GM21717 (cell line): ENCODE results near the gene RFNG.

Experiments
- ATAC-seq: cut with Tn5 transposase; IDR thresholded peaks from one replicate; pipeline ENCODE4 v1.9.1; 2021; ENCODE audit warnings: mild to moderate bottlenecking, moderate library complexity; ENCODE audit not compliant: unreplicated experiment

The RFNG gene

GRCh38 chr17:82089723-82090548 is 38.3 kb upstream of the RFNG start:
- no peak for ATAC-seq

GRCh38 chr17:82088838-82089722 is 37.5 kb upstream of the RFNG start:
- ATAC-seq, result no peak

DNA sequence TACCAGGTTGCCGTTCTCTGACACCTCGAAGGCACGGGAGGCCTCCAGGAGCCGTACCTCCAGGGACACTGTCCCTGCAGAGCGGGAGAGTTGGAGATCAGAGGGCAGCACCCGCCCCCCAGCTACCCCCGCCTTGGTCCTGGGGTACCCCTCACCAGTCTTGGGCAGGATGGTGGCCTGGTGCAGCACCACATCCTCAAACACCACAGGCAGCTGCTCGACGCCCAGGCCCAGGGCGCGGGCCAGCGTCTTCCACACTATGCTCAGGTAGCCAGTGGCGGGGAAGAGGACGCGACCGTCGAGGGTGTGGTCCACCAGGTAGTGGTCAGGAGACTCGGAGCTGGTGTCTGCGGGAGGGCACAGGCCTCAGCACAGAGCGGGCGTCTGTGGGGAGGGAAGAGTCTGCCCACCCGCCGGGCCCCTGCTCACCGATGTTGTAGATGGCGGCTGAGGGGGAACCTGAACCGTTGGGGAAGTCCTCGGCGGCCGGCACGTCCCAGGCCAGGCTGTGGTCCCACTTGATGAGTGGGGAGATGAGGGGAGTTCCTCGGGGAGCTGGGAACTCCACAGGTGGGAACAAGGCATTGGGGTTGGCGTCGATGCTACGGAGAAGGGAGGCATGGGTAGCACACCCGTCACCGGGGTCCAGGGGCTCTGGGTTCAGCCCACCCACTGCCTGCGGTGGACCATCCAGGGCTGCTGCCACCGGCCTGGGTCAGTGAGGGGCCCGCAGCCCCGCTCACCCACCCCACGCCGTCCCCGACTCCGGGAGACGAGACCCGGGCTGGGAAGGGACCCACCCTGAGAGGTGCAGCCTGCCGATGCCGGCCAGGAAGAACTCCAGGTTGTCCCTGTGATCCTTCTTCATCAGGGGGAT is 36.6 kb upstream of the RFNG start:
- ATAC-seq, result no peak

GRCh38 chr17:82086941-82087906 is 35.6 kb upstream of the RFNG start:
- no peak for ATAC-seq

DNA sequence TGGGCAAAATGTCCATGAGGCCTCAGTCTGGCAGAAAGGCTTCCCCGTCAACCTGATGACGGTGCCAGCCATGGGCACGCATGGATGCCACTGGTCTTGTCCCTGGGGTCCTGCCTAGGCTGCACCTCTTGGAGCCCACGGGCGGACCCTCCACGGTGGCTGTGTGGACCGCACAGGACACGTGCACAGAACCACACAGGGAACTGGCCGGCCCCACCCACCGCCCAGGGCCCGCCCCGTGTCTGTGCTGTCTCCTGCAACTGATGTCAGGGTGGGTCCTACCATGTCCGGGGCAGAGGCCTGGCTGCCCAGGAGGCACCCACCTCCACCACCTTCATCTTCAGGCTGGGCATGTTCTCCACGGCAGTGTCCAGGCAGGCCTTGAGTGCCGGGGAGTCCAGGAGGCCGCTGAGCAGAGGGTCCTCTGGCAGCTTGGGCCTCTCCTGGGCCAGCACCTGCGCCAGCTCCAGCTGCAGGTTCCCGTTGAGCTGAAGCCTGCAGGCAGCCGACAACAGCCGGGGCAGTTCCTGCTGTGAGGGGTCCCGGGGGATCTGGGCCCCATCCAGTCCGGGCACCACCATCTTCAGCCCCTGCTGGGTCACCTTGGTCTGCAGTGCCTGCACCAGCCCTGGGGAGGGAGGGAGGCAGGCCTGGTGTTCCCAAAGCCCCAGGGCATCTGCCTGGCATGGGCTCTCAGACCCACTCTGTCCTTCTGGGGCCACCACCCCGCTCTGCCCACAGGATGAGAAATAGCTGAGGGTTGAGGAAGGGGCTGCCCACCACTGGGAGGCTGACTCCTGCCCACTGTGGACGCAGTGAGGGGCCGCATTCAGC is 34.5 kb upstream of the RFNG start:
- ATAC-seq, result no peak

- ATAC-seq, result no peak
These were observed 33.6 kb upstream of the RFNG start for GRCh38 chr17:82085031-82085861.

DNA sequence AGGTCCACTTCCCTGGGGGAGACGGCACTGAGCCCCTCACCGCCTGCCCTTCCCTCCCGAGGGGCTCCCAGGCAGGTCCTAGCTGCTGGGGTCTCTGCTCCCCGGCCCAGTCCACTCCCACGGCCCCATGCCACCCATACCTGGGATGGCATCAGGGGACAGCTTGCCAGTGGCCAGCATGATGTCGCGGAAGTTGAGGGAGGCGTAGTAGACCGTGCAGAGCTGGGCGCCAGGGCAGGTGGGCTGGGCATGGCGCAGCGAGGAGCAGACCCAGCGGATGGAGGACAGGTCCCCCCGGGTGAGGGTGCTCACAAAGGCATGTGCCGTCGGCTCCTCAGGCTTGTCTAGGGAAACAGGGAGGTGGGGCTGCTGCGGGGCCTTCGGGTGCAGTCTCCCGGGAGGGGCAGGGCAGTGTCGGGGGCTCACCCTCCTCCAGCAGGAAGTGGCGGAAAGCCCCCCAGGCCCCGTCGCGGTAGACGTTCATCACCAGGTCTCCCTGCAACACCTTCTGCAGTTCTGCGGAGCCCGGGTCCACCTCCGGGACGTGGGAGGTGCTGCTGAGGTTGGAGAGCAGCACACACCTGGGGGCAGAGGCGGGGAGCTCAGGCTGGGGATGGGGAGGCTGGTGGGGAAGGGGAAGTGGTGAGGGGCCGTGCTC is 32.9 kb upstream of the RFNG start:
- no peak for ATAC-seq

DNA sequence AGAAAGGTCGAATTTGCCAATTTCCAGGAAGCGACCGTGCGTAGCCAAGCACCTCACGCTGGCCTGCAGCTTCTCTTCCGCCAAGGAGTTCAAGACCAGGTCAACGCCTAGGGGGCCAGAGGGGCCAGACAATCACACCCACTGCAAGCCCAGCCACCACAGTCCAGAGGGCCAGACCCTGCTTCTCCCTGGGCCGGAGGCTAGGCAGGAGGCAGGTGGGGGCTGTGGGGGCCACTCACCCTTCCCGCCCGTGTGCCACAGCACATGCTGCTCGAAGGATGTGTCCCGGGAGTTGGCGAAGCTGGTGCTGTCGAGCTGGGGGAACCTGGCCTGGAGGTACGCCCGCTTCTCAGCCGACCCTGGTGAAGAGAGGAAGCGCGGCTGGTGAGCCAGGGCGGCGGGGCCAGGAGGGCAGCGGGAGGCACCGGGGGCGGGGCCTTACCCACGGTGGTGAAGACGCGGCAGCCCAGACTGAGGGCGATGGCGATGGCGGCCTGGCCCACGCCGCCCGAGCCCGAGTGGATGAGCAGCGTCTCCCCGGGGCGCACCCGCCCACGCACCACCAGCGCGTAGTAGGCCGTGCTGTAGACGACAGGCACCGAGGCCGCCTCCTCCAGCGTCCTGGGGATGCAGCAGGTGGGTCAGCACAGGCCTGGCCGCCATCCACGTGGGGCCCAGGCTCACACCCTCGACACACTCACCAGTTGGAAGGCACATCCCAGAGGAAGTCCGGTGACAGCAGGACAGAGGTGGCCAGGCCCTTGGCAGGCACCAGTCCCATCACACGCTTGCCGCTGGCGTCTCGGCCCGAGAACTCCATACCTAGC is 32.1 kb upstream of the RFNG start:
- no peak for ATAC-seq

- ATAC-seq, result no peak
These were observed 31.4 kb upstream of the RFNG start for GRCh38 chr17:82083009-82083408.

- ATAC-seq, result no peak
These were observed 30.8 kb upstream of the RFNG start for GRCh38 chr17:82082456-82082855.

GRCh38 chr17:82081966-82082365 is 30.4 kb upstream of the RFNG start:
- ATAC-seq, result no peak

GRCh38 chr17:82081546-82081945 is 29.9 kb upstream of the RFNG start:
- no peak for ATAC-seq

- no peak for ATAC-seq
These were observed 29.3 kb upstream of the RFNG start for GRCh38 chr17:82080789-82081464.

DNA sequence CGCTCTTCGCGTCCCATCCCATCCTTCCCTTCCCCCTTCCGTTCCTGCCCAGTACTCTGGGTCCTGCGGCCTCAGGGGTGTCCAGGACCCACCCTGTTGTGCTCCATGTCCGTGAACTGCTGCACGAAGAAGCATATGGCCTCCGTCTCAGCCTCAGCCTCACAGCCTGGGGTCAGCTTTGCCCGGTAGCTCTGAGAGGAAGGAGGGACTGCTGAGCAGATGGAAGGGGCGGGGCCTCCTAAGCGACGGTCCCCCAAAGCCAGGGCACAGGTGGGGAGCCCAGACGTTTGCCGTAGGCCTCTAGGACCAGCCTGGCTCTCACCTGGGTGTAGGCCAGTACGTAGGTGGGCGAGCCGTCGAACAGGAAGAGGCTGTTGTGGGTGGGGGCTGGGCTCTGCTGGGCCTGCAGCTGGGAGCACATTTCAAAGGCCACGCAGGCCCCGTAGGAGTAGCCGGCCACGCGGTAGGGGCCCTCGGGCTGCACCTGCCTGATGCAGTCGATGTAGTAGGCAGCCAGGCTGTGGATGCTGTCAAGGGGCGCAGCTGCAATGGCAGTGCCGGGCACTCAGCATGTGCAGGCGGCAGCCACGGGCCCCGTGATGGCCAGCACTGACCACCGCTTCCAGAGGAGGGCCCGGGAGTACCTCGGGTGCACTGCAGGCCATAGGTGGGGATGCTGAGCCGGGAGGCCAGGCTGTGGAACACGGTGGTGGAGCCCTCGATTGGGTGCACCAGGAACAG is 28.6 kb upstream of the RFNG start:
- ATAC-seq, result no peak

DNA sequence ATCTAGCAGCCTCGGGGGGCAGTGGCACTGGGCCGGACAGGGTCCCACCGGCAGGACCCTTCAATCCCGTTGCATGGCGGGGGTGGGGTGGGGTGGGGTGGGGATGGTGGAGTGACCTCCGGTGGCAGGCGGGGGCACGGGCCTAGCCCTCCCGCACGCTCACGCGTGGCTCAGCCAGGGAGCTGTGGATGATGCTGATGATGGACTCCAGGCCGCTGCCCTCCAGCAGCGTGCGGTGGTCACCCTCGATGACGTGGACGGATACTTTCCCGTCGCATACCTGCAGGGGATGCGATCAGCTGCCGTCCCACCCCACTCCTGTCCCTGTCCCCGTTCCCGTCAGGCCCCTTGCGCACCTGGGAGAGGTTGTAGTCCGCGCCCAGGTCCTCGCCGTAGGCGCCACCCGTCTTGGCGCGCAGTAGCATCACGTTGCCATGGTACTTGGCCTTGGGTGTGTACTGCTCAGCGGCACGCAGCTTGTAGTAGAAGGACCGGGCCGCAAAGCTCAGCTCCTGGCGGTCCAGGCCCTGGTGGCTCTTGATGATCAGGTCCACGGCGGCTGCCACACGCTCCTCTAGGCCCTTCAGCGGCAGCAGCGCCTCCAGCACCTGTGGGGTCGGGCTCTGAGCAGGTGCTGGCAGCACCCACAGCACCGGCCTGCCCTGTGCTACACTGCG is 27.5 kb upstream of the RFNG start:
- ATAC-seq, result no peak
